NCI-H2196 treated with DMSO at 0.1 percent for 48 hours (cell line): ENCODE measurements around the gene NDST1.

ENCODE experiments used
- DNase-seq: peaks from one replicate; lab custom pipeline; 2025; ENCODE audit not compliant: unreplicated experiment; lab: John Stamatoyannopoulos, UW

Gene NDST1

DNA sequence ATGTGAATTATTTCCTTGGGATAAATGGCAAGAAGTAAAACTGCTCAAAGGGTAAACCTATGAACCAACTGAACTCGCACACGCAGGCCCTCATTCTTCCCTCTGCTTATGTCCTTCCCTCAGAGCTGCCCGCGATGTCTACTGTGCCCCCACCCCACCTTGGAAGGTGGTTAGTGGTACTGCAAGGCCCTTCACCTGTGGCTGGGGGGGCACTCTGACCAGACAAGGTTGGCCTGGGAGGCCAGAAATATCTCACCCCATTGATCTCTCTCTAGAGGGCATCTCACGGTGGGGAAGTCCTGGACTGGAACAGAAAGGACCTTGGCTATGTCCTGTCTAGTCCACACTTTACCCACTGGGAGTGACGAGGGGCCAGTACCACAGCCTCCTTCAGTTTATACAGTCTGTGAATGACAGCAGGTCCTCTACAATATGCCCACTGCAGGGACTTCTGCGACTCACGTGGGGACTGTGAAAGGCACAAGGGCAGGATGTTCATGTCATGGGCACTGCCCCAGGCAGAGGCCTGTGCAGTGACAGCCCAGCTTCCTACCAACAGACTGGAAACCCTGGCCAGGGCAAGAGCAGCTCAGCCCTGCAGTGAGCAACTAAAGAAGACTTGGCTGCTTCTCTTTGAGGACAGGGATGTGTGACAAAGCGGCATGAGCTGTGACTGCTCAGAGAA is 75.8 kb downstream of the NDST1 start:
- no peak for DNase-seq

DNA sequence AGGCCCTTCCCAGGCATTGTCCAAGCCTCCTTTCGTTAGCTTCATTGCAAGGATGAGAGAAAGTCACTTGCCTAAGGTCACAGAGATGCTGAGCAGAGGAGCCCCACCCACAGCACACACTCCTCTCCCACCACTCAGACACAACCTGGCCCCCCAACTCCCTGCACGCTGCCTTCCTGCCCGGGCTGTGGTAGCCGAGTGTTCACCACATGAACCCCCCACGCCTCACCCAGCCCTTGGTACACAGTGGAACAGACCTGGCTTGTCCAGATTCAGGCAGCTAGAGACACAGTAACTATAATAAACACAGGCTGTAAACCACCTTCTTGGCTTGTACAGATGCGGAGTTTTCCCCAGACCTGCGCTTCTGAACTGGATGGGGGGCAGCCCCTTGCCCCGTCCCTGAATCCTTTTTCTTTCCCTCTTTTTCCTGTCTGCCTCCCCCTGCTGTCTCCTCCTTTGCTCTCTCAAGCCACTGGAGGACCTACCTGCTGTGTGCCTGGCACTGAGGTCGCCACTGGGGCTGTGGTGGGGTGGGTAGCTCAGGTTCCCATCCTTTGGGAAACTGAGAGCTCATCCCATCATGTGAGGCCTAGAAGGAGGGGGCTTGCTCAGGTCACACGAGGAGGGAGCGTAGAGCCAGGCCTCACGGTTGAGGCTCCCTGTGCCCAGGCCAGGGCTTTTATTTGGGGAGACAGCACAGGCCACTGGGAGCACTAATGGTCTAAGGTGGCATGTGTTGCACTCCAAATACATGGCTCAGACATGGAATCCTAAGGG is 76.8 kb downstream of the NDST1 start:
- DNase-seq = no peak

DNA sequence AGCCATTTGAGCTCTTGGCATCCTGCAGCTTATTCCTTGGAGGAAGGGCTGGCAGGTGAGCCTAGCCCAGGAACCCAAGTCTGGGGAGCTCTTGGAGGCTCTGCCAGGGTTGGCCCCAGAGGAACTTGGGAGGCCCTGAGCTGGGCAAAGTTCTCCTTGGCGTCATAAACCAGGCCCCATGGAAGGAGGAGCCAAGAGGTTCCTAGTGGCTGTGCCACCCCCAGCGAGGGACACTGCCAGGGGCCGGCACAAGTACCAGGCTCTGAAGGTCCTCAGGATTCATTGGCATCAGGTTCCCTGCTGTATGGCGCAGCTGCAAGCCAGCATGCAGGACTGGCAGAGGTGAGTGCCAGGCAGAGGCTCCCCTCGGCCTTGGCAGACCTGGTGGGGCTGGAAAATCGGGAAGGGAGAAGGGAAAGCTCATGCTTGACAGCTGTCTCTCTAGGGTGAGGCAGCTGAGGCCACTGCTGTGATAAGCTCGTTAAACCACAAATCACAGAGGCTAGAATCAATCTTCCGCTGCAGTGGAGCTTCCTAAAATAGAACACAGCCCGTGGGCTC is 77.9 kb downstream of the NDST1 start:
- DNase-seq = no peak

DNA sequence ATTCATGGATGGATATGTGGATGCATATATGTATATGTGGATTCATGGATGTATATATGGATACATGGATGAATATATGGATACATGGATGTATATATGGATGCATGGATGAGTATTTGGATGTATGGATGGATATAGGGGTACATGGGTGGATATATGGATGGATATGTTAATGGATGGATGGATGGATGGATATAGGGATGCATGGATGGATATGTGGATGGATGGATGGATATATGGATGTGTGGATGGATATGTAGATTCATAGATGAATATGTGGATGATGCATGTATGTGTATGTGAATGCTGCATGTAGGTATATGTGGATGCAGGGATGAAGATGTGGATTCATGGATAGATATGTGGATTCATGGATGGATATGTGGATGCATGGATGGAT is 79.1 kb downstream of the NDST1 start:
- DNase-seq = no peak

DNA sequence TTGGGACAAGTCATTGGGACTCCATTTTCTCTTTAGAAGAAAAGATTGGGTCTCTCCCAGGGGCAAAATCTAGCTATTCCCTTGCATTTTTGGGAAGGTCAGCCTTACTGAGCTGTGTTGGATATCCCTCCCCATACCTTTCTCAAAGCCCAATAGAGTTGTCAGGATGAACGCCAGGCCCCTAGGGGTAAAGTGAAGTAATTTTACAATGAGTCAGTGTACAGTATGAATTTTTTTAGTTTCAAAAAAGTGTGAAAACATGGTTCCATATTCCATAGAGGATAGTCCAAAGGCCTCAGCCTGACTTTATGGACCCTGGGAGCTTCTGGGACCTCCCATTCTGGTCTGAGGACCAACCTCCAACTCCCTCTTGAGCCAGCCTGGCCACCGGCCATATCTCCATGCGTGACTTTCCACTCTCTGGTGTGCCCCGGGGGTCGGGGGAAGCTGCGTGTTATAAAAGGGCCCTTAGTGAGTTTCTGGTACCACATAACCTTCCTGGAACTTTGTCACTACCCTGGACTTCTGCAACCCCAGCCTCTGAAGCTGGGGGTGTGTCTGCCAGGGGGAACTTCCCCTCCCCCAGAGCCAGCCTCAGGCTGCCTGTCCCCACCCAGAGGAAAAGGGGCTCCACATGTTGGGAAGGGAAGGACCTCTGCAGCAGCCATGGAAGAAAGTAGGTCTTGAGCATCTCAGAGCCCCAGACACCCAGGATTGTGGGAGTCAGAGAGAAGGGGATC is 80.1 kb downstream of the NDST1 start:
- DNase-seq = no peak

DNA sequence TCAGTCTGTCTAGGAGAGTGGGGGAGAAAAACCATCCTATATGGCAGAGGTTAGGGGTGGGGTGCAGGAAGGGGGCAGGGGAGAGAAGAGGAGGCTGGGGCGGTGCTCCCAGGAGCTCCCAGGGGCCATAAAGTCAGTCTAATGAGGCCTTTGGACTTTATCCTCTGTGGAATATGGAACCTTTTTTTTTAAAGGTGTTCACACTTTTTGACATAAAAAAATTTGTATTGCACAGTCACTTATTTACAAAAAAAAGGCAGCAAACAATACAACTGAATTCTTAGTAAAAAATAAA is 80.6 kb downstream of the NDST1 start:
- DNase-seq = no peak

DNA sequence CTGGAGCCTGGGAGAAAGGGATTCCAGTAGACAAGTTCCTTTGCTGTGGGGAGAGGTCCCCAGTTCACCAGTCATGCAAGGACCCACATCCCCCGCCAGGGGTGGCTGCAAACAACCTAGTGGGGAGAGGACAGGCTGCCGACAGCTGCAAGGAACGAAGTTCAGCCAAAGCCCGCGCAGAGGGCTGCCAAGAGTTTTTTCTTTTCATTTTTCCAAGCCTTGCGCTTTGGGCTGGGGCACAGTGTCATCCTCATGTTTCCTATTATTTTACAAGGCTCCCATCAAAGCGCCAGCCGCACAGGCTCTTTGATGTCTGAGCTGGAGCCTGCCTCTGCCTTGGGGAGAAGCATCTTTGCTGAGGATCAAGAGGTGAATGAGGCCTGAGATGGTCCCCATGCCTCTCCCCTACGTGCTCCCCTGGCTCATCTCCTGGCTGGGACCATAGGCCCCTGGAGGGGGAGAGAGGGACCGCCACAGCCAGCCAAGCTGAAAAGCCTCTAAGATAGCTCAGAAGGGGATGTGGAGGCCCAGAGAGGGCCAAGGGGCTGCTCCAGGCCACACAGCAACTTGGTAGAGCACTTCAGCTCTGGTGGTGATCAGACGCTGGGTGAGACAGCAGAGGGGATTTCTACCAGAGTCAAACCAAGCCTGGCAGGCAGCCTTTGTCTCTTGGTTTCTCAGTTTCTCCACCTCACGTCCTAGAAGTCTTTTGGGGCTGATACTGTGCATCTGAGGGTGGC is 82.1 kb downstream of the NDST1 start:
- no peak for DNase-seq

DNA sequence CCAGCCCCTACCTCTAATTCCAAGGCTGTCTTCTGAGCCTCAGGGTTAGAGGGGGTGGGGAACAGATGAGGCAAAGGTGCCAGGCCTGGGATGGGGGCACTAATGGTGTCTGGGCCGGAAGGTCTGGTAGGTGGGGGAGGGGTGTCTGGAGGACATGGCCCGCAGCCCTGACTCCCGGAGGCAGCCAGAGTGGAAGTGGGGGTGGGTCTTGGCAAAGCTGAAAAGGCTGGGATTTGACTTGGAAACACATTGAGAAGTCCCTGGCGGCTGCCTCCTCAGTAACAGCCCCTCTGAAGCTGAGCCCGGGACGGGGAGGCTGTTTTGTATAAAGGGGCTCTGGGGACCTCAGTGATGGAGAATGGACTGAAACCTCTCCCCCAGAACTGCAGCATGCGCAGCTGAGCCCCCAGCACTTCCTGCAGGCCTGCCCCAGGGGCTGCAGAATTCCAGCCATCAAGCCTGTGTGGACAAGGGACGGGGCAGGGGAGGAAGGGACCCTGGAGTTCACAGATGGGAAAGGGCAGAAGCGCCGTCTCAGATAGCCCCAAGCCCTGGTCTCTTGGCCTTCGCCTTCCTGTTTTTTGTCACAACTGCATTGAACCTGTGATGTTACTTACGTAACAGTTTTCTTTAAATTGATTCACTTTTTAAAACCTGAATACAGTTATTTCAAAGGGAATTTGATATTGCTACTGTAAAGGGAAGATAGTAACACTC is 83.2 kb downstream of the NDST1 start:
- DNase-seq = no peak

DNA sequence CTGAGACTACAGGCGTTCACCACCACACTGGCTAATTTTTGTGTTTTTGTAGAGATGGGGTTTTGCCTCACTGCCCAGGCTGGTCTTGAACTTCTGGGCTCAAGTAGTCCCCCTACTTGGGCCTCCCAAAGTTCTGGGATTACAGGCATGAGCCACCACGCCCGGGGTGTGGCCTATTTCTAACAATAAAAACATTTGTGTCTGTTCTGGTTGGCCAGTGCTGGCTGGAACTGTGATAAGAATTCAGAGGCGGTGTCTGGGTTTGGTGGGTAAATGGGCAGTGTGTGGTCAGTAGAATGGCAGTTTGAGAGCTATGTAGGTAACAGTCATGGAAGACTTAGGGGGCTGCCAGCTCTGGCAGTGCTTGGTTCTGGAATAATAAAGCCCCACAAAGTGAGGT is 85.7 kb downstream of the NDST1 start:
- DNase-seq = no peak

DNA sequence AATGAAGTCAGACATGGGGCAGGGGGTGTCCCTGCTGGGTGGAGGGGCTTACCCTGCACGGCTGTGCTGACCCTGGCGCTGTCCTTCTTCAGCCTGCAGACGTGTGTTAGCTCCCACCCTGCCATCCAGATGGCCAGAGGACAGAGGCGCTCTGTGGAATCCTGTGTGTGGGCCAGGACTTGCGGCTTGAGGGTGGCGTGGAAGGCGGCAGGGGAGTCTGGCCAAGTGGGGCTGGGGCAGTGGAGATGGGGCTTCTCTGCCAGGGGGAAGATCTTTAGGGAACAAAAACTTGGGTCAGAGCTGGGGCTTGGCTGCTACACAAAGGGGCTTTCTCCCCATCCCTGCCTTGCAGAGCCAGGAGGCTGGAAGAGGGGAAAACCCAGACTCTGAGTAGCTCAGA is 86.1 kb downstream of the NDST1 start:
- no peak for DNase-seq

DNA sequence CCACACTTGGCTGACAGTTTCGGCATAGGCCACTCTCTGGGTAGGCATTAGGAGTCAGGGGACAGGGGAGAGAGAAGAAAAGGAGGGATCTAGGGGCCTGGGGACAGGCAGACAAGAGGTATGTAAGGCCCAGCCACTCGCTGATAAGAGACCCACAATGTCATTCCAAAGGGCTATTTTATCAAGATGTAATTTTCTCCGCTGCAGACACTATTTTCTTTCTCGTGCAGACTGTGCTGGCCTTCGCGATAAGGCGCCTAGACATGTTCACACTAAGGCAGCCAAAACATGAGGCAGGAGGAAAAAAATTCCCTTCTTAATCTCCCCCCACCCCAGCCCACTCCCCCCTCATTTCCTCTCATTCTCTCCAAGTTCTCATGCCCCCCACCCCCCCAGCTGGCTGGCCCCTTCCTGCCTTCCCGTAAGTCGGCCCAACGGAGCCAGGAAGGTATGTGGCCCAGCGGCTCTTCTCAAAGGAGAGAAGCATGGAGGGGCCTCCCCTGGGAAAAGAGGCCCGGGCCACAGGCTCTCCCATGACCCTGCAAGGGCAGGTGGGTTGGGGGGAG is 87.6 kb downstream of the NDST1 start:
- no peak for DNase-seq

DNA sequence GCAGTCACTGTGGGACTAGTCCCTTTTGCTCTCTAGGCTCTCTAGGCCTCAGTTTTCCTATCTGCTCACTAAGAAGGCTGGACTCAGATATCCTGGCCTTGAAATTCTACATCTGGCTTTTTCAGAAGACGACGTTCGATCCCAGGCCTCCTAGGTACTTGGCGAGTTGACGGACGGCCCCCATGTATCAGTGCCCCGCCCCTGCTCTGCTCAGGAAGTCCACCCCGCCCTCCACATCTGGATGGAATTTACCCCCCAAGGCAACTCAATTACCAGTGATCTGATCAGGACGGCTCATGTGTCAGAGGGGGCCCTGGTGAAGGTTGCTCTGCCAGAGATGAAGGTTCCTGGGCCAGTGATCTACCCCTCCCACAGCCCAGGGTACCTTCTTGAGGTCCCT is 88.4 kb downstream of the NDST1 start:
- no peak for DNase-seq

DNA sequence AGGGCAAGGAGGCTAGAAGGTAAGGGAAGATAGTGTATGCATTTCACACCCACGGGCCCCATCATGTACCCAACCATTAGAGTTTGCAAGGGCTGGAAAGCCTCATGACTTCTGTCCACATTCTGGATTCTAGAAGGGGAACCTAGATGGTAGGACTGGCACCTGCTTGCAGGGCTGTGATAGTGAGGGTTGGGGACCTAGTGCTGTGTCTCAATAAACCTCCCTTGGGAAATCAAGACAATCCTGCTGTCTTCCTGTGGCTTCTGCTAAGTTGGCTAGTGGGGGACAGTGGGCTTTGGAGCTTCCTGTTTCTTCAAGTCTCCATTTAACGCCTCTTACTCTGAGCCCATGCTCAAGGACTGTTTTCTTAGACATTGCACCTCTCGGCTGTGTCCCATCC is 88.9 kb downstream of the NDST1 start:
- no peak for DNase-seq

DNA sequence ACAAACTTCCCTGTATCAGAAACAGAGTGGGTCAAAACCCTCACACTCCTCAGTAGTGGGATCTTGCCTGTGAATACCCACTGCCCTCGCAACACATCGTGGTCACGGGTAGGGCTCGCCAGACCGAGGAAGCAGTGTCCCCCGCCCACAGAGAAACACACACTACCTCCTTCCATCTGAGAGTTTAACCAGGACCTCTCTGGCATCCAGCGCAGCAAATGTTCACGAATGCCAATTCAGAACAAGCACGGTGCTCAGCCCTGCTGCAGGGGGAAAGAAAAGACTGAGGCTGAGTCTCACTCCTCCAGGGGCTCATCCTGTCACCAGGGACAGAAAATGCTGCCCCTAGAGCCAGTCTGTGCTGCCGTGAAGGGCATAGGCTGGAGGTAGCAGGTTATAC is 90.1 kb downstream of the NDST1 start:
- DNase-seq = no peak

DNA sequence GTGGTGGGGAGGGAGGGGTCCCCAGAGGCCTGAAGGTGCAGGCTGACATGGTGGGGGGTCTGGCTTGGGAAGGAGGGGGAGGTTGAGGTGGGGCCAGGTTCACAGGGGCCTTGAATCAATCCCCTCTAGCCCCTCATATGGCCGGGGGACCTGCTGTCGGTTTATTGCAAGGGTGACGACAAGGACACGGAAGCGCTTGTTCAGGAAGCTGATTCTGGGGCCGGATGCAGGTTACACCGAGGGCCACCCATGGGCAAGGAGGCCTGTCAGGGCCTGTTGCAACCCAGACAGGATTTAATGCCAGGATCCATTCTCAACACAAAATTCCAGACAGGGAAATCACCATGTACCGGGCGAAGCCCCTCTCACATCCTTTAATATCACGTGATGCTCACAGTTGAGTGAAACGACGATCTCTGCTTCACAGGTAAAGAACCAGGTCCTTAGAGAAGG is 90.9 kb downstream of the NDST1 start:
- no peak for DNase-seq

DNA sequence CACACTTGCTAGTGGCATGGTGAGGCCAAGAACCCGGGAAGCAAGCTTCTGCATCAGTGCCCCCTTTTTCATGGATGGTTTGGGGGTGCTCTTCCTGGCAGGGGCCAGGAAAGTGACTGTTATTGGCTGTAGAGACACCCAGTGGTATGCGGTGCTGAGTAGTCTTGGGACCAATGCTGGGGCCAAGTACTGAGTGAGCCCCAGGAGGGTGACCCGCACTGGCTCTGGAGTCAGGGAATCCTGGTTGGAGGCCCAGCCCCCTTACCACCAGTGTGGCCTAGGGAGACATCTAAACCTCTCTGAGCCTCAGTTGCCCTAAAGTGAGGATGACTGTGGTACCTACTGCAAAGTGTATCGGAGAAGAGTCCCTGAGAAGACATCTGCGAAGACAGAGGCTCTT is 91.3 kb downstream of the NDST1 start:
- no peak for DNase-seq

DNA sequence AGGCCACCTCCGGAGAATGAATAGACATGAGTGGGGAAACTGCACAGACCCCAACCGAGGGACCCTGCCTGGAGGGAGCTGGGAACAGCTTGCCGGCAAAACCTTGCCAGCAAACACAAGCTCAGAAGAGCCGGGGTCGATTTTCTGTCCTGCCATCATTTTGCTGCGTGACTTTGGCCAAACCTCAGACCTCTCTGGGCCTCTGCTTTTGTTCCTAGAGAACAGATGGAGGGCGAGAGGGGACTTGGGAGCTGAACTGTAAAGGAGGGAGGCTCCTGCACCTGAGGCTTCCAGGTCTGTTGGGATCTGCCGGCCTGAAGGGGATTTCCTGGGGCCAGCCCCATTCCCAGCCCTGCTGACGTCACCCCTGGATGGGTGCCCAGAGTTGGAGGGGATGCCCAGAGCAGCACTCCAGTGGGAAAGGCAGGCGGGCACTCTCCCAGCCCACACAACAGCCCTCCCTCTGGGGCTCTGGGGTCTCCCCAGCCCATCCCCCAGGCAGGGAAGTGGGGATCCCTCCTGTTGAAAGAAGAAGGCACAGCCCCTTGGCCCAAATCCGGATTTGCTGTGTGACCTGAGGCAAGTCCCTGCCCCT is 92.1 kb downstream of the NDST1 start:
- peak; percentile 24 for DNase-seq

DNA sequence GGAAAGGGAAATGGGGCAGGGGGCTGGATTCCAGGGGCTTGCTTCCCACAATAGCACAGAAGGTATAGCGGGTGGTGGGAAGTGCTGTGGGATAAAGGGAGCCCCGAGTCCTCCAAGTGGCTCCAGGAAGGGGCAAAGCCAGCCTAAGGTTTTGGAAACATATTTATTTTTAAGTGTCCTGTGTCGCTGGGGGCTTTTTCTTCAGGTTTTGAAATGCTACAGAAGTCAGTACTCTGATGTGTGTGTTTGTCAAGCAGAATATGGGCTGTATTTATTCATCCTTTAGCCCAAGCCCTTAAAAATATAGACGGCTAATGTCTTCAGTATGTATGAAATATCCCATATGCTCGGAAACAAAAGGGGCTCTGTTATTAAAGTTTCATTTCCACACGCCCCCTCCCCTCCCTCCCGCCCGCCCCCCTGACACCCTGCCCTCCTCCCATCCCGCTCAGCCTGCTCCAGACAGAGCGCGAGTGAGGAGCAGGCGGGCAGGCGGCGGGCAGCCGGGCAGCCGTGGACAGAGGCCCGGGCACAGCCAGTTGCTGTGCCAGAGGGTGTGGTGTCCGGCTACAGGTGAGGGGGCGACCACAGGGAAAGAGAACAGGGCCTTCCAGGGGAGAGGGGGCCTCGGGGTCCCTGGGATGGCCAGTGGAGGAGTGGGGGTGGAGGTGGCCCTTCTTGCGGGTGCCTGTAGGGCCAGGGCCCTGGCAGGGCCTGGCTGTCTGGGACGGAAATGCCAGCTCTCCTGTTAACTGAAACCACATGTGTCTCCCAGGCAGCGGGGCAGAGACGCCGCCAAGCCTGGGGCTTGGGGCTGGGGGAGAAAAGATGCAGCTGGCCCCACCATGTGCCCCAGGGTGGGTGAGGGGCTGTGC is 92.9 kb downstream of the NDST1 start:
- DNase-seq = no peak
